Measurements from ENCODE around the gene LHPP.

Gene LHPP

DNA sequence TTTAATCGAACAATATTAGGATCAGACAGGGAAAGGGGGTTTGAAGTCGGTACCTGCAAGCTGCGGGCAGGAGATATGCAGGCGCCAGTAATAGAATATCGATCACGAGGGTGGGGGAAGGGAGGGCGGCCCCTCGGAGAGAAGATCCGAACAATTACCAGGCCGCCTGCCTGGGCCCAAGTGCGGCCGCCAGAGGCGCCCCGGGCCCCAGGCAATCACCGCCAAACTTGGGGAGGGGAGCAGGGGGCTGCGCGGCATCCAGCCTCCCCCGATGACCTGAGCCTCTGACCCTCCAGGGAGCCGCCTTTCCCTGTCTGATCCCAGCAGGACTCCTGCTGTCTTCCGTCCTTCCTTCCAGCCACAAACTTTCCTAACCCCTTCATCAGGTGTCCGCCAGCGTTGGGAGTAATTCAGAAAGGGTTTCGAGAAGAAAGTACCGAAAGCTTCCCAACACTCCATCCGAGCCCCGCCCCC is 12.9 kb upstream of the LHPP start:
- no peak for DNase-seq

DNA sequence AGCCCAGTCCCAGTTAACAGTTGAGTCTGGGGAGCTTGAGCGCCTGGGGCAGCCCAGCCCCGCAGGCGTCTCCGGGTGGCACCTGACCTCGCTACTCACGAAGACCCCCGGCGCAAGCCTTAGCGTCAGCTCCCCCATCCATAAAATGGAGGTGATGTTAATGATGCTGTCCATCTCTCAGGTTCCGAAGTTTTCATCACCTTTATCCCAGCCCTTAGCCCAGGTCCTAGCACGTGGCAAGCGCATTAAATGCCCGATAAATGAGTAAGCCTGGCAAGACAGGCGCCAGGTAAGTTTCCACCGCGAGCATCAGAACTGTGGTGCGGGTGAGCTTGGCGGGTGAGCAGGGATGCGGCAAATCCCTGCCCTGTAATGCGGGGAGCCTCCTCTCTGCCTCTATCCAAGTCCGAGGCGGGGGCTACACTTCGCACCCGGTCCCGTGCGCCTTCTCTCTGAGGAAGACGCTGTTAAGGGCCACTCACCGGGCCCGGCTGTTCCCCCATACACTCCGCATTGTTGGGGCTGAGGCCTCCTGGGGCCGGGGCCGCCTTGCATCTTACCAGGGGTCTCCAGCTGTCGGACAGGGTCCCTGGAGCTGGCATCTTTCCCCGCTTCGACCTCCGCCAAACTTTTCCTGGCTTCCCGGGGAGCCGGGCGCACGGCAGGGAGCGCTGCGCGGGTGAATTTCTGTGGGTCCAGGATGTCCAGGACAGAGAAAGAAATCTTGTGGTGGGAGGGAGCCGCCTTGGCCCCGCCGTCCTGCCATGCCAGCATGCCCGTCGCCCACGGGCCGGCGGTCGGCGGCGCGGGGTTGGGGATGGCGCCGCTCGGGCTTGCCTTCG is 12.2 kb upstream of the LHPP start:
- no peak for DNase-seq

DNA sequence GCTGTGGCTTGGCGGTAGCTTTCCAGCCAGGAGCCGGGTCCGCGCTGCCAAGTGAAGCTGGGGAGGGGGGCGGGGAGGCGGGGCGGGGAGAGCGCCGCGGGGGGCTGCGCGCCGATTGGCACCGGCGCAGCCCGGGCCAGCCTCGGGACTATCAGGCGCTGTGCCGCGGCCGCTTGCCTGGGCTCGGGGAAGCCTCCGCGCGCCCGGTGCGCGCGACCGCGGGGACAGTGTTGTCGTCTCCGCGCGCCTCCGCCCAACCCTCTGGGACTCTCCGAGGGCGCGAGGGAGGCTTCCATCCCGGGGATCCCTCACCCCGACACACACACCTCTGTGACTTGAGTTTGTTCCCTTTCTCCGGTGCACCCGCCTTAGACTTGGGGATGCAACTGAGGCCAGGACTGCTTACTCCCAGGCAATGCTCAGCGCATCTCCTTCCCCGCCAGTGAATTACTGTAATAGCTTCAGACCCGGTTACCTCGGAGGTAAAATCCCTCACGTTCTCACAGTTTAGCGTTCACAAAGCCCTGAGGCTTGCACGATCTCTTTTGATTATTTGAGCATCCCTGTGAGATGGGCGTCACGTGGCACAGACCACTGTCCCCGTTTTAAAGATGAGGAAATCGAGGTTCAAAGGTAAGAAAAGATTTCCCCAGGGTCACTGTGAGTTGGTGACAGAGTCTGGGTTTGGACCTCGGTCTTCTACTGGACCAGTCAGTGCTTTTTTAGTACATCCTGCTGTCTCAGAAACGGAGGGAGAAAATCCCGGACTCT is 11.4 kb upstream of the LHPP start, which contains the start of gene NKX1-2:
Gene NKX1-2, minus strand, starts transcription at position 24 of the 771 bp plus-strand sequence. CDS start 92 bp downstream, outside the sequence.
- DNase-seq, result no peak

DNA sequence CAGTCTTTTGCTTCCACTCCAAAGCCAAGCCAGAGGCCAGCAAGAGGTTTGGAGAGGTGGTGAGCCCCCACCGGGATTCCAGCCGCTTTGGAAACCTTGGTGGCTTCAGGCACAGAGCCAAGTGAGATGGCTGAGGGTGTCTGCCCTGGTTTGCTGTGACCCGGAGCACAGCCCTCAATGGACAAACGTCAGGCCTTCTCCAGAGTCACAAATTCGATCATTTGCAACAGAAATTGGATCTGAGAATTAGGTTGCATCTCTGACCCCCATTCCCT is 10.9 kb upstream of the LHPP start:
- DNase-seq, result no peak

DNA sequence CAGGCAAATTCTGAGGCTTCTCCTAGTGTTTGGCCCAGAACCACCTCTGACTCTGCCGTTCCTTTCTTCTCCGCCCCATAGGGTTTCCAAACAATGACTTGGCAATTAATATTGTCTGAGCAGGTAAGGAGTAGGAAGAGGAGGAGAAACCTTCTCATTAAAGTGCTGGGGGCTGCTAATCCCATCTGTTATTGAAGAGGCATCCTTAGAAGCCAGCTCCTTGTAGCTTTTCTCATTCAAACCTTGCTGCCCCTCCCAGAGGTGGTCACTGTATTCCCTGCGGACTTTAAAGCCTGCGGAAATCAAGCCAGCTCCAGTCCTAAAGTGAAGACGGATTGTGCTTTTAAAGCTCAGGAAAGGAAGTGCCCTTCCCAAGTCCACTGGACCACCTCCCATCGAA is 10.3 kb upstream of the LHPP start:
- no peak for DNase-seq

DNA sequence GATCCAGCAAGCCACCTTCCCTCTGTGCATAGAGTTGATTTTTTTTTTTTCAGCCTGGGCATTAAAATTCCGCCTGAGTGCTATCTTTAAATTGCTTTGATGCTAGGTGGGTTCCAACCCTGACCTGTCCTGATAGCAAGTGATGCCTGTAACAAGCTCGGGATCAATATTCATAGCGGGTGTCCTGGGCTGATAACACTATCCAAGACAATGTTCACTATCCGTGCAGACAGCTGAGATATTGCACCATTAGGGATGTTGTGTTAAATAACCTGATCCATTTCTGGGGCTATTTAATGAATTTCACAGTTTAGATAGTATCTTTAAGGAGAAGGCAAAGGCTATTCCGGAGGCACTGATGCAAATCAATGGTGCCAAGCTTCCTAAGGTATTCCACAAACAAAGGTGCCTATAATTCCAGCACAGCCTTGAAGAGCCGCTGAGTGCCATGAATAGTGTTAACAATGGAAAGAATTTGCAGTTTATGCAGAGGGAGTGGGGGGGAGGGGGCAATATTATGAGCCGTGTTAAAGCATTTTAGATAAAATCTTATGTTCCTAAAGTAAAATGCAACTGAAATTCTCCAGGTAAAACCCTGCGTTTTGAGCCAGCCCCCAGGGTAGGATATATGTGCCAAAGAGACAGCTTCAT is 7.5 kb upstream of the LHPP start:
- DNase-seq, result no peak

DNA sequence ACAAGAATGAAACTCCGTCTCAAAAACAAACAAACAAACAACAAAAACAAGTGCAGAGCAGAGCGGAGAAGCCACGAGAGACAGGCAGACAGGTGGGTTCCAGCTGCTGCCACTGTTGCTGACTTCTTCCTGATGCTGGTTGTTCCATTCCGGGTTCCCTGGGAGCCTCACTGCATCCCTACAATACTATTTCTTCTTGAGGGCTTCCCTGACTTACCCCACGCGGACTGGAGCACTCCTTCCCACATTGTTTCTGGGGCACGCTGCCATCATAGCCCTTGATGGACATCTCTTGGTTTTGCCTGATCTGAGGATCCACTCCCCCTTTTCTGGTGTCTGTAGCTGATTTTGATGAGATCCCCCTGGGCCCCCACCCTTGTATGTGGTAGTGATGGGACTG is 6.2 kb upstream of the LHPP start:
- DNase-seq, result no peak

DNA sequence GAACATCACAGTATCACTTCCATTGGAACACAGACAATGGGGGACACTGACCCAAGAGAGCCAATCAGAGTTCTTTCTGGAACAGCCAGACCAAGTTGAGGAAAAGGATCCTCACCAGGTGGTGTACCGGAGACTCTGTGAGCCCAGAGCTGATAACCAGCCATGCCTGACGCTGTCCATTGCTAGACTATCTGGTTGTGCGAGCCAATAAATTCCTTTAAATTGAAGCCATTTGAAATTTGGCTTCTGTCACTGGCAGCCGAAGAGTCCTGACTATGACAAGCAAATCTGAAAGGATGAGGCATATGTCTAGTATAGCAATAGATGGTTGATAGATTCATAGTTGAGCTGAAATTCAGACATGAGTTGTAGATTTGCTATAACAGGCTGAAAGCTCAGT is 3.1 kb upstream of the LHPP start:
- no peak for DNase-seq

DNA sequence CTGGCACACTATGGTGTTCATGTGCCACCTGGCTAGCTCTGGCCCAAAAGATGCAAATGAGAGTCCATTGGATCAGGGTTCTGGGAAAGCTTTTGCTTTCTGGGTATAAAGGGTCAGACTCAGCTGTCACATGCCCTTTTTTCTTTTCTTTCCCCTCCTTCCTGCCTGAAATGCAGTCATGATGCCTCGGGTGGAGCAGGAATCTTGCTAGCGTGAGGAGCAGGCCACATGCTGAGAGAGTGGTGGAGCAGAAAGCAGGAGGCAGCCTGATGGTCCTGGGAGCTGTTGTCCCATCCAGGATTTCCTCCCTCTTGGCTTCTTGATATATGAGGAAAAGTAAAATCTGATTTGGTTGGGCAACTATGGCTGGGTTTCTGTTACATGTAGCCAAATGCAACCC is 2.7 kb upstream of the LHPP start:
- no peak for DNase-seq

DNA sequence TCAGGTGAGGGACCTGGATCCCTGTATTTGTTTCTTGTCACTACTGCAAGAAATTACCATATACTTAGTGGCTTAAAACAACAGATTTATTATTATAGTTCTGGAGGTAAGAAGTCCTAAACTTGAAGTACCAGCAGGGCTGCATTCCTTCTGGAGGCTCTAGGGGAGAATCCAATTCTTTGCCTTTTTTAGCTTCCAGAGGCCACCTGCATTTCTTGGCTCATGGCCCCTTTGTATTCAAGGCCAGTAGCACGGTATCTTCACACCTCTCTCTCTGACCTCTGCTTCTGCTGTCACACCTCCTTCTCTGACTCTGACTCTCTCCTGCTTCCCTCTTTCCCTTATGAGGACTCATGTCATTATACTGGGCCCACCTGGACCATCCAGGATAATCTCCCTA is 2.2 kb upstream of the LHPP start:
- DNase-seq, result no peak

DNA sequence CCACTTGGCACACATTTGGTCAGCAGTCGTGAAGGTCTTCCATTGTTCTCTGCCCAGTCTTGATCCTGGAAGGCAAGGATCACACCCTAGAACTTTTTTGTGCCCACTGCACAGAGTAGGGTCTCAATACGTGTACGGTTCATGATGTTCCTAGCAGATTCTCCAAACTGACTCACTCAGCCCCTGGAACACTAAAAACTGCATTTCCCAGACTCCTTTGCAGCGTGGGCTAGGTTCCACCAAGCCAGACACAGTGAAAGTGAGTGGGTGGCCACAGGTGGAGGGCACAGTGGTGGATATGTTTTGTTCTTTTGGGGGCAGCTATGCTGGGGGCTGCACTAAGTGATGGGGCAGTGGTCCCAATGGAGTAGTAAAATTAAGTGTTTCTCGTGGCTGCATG is 1.5 kb upstream of the LHPP start:
- DNase-seq, result no peak

DNA sequence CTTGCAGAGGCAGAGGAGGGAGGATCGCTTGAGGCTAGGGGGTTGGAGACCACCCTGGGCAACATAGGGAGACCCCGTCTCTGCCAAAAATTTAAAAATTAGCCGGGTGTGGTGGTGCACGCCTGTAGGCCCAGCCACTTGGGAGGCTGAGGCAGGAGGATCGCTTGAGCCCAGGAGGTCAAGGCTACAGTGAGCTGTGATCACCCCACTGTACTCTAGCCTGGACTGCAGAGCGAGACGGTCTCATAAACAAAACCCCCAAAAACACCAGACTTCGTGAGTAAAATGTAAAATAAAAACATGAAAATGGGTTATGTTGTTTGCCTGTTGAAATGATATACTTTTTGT is 699 bp downstream of the LHPP start:
- no peak for DNase-seq

DNA sequence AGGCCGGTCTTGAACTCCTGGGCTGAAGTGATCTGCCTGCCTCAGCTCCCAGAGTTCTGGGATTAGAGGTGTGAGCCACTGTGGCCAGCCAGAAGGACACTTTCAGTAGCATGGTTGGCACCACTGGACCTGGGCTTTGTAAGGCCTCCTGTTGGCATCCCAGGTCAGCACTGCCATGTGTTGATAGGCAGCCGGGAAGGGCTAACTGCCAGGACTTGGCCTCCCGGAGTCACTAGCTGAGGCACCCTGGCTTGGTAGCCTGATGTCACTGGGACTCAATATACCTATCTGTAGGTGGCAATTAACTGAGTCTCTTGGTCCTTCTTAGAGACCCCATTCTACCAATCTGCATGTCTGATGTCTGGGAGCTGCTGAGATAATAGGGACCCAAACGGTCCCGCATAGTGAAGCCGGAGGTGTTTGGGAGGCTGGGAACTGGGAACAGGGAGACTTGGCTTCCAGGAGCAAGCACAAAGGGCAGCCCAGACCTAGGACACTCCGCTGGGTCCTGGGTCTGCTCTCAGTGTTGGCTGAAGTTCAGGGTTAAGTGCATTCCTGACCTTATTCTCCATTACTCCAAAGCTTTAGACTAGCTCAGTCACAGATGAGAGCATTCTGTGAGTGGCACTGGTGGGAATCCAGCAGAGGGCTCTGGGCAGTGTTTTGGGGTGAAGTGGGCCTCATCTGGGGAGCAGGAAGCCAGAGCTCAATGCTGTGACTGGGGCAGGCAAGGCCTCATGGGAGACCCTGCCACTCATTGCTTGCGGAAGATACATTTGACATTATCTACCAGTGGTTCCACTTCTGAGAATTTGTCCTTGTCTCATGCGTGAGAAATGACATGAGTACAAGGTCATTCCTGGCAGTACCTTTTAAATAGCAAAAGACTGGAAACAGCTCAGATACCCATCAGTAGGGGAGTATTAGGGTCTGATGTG is 2.7 kb downstream of the LHPP start:
- no peak for DNase-seq

DNA sequence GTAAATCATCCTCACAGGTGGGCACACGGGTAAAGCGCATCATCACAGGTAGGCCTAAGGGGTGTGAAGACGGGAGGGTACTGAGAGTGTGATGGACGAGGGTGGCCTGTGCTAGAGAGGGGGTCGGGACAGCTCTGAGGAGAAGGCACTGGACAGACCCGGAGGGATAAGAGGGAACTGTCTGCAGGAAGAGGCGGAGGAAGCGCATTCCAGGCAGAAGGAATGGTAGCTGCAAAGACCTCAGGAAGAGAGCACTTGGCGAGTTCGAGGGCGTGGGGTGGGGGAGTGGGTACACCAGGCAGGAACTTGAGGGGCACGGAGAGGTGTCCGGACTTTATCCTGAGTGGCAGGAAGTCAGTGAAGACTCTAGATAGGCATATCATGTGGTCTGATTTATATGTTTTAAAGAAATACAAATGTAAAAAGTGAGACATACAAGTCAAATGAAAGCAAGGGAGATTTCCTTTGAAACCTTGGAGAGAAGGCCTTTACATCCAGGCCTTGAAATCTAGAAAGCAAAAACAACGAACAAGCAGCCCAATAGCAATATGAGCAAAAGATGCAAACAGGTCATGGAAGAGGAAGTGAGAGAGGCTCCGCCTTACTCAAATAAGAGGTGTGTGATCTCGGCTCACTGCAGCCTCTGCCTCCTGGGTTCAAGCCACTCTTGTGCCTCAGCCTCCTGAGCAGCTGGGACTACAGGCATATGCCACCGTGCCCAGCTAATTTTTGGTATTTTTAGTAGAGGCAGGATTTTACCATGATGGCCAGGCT is 3.6 kb downstream of the LHPP start:
- DNase-seq, result no peak

DNA sequence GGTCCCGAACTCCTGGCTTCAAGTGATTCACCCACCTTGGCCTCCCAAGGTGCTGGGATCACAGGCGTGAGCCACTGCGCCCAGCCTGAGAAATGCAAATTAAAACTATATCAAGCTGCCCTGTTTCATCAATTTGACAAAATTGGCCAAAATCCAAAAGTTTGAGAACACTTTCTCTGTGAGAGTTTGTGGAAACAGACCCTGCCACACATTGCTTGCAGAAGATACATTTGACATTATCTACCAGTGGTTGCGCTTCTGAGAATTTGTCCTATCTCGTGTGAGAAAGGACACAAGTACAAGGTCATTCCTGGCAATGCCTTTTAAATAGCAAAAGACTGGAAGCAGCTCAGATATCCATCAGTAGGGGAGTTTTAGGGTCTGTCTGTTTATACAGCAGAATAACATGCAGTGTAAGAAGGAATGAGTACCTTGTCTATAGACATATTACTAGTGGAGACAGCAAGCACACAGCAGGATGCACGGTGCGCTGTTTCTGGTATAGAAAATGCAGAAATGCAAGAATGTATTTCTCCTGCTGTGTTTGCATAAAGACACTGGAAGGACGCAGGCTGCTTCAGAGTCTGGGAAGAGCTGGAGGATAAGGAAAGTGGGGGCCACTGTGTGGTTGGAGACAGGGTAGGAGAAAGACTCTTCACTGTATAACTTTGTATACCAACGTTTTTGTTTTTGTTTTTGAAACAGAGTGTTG is 4.3 kb downstream of the LHPP start:
- no peak for DNase-seq

DNA sequence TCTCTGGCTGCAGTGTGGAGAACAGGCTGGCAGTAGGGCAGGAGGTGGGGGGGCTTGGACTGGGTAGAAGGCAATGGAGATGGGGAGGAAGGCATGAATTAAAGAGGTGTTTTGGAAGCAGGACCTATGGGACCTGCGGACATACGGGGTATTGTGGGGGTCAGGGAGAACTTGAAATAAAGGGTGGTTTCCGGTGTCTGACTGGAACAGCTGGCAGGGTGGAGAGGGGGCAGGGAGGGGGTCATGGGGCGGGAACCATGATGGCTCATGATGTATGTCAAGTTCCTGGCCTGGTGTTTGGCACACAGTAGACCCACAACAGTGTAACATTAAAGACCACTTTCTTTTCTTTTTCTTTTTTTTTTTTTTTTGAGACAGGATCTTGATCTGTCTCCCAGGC is 5.5 kb downstream of the LHPP start:
- no peak for DNase-seq

DNA sequence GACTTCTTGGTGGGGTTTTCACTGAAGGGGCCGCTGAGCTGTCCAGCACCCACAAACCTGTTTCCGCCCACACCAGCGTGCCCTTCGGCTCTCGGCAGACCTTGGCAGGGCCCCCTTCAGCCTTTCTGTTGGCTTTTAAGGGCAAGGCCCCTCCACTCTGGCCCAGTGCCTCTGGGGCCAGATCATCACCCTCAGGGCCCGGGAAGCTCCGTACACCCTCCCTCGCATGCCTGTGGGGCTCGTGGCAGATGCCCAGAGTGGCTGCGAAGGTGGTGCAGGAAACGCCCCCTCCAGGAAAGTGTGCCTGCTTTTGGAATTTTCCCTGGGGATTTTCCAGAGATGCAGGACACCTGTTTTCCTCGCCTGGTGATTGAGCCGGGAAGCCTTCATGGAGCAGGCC is 7.0 kb downstream of the LHPP start:
- DNase-seq, result no peak

DNA sequence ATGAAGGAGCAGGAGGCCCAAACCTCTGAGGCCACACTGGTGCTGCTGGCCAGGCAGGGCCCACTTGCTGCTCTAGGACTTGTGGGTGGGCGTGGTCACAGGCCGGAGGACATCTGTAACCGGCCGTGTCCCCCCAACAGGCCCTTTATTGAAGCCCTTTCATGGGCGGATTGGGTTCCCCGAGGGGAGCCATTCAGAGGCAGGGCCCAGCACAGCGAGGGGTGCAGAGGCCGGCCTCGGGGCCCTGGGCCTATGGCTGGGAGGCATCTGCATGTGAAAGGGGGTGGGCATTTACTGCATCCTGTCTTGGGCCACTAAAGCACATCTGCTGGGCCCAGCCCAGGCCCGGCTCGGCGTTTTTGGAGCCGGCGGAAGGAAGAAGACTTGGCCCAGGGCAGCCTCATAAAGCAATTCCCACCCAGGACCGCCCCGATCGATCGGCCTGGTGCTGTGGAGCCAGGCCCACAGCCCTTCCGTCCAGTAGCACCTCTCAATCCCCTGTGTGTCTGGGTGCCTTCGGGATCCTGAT is 8.4 kb downstream of the LHPP start:
- DNase-seq, result no peak

DNA sequence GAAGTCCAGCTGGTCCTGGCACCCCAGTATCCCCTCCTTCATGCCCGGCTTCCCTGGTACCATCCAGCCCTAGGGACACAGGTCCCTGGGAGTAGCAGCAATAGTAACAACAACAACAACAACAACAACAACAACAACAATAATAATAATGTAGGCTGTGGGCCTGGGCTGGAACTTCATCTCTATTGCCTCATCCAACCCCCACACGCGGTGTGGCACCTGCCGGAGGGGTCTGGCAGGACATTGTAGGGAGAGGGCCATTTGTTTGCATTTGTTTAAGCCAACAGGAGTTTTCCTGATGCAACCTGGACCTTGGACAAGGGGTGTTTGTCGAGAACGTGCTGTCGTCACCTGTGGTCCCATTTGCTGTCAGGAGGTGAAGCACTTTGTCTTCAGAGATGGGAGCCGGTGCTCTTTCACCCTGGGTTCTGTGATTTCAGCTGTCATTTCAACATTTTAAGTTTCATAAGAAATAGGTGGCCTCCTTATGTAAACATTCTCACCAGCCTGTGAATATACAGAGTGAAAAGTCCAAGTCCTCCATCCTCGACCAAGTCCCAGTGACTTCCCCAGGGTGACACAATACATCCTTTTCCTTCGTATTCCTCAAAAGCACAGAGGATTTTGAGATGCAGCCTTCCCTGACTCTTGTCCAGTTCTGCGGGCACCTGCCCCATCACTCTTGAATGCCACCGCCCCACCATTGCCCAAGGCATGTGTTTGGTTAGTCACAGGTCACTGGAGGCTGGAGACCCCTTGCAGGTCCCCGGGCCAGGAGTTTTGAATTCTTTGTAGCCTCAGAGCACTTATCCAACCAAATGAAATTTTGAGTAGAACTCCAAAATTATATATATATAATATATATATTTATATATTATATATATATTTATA is 9.2 kb downstream of the LHPP start:
- DNase-seq, result no peak

DNA sequence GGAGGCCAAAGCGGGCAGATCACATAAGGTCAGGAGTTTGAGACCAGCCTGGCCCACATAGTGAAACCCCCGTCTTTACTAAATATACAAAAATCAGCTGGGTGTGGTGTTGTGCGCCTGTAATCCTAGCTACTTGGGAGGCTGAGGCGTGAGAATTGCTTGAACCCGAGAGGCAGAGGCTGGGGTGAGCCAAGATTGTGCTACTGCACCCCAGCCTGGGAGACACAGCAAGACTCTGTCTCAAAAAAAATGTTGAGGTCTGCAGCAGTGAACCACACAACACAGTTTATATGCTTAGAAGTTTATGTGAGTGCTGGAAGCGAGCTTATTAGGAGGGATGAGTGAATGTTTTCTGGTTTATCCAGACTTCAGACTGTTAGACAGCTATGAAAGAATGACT is 10.4 kb downstream of the LHPP start:
- DNase-seq, result no peak

Measured in activated T-cell treated with anti-CD3 and anti-CD28 coated beads for 4 hours (primary cell).